HG02759 (cell line): Measurements from ENCODE around the gene FPGS.

ENCODE experiments used
- ATAC-seq: cut with Tn5 transposase; IDR thresholded peaks from one replicate; pipeline ENCODE4 v1.9.1; 2021; ENCODE audit warnings: mild to moderate bottlenecking, moderate library complexity; ENCODE audit not compliant: unreplicated experiment

Gene FPGS

DNA sequence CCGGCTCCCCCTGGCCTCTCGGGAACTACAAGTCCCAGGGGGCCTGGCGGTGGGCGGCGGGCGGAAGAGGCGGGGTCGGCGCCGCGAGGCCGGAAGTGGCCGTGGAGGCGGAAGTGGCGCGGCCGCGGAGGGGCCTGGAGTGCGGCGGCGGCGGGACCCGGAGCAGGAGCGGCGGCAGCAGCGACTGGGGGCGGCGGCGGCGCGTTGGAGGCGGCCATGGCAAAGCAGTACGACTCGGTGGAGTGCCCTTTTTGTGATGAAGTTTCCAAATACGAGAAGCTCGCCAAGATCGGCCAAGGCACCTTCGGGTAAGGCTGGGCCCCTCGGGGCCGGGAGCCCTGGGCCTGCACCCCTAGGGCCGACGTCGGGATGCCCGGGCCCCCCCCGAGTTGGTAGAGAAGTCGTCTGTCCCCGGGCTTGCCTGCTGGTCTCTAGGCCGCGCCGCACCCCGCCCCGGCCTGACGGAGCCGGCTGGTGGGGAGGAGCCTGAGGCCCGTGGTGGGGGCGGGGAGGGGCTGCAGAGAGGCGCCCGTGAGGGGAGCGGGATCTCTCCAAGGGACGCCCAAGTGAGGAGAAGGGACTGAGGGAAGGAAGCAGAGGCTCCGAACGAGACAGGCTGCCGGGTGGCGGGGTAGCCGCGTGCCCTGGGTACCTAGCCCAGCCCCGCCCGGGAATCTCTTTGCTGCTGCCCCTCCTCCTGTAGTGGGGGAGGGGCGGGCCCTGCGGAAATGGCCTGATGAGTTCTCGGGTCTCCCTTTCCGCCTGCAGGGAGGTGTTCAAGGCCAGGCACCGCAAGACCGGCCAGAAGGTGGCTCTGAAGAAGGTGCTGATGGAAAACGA, 16.5 kb upstream of the FPGS start, which contains the start of gene CDK9:
TSS of gene CDK9 (plus strand) at position 102 of the 840 bp plus-strand sequence. CDS start at position 217, 115 bp downstream.
- ATAC-seq = peak; percentile 67

DNA sequence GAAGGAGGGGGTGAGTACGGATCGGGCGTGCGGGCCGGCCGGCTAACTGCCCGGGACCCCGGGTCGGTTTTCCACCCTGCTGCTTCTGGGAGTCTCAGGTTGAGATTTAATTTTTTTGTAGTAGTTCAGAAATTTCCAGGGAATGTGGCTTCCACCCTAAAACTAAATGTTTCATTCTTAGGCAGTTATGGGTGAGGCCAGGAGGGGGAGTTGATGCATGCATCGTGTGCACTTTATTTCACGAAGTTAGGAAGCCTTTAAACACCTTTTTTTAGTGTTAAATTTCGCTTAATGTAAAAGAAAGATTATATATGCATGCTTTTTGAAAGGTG, 15.9 kb upstream of the FPGS start:
- no peak for ATAC-seq

DNA sequence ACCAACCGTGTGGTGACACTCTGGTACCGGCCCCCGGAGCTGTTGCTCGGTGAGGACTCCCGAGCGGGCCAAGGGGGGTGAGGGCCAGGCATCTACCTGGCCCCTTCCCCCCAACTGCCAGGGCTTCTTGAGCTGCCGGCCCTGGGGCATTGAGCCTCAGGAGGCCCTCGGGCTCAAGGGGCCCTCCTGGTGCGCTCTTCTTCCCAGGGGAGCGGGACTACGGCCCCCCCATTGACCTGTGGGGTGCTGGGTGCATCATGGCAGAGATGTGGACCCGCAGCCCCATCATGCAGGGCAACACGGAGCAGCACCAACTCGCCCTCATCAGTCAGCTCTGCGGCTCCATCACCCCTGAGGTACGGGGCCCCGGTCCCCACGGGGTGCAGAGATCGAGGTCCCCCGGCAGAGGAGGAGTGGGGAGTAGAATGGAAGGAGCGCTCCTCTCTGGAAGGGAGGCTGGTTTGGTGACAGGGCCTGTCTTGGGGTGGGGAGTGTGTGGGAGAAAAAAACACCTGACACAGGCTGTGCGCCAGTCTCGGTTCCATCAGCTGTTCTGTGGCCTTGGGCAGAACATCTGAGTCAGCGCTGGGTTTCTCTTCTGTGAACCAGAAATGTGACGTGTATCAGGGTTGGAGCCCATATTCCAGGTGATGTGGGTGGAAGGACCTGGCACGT, 14.2 kb upstream of the FPGS start:
- ATAC-seq = no peak

DNA sequence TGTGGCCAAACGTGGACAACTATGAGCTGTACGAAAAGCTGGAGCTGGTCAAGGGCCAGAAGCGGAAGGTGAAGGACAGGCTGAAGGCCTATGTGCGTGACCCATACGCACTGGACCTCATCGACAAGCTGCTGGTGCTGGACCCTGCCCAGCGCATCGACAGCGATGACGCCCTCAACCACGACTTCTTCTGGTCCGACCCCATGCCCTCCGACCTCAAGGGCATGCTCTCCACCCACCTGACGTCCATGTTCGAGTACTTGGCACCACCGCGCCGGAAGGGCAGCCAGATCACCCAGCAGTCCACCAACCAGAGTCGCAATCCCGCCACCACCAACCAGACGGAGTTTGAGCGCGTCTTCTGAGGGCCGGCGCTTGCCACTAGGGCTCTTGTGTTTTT, 13.5 kb upstream of the FPGS start:
- ATAC-seq = no peak

DNA sequence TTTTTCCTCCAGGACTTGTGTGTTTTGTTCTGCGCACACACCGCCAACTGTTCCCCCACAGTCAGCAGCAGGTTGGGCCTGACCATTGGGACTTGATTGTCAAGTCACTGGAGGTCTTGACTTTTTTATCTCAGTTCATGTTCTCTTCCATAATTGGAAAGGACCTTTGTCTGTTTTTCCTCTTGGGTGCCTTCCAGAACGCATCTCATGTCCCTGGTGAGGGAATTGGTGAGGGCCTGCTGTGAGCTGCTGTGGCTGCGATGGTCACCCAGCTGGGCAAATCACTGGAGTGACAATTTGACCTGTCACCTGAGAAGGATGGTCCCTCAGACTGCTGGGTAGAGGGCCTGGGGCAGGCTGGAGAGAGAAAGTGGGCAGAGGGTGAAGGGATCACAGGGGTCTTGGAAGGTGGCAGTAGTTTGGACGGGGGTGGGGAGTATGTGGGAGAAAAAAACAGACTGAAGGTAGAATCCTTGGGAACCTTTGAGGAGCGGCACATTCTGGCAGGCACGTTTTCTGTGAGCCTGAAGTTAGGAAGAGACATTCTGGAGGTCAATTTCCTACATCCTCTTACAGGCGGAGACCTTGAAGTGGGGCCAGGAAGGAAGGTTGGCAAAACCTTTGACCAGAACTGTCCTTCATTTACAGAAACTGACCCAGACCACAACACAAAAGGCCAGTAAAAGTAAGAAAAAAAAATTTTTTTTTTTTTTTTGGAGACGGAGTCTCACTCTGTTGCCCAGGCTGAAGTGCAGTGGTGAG, 12.4 kb upstream of the FPGS start:
- ATAC-seq = no peak

DNA sequence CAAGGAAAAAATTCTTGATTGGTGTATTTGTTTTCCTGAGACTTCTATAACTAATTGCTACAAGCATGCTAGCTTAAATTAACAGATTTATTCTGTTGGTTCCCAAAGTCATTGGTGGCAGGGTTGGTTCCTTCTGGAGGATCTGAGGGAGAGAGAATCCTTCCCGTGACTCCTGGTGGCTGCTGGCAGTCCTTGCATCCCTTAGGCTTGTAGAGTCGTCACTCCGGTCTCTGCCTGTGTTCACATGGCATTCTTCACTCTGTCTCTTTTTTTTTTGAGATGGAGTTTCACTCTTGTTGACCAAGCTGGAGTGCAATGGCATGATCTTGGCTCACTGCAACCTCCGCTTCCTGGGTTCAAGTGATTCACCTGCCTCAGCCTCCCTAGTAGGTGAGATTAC, 11.6 kb upstream of the FPGS start:
- no peak for ATAC-seq

DNA sequence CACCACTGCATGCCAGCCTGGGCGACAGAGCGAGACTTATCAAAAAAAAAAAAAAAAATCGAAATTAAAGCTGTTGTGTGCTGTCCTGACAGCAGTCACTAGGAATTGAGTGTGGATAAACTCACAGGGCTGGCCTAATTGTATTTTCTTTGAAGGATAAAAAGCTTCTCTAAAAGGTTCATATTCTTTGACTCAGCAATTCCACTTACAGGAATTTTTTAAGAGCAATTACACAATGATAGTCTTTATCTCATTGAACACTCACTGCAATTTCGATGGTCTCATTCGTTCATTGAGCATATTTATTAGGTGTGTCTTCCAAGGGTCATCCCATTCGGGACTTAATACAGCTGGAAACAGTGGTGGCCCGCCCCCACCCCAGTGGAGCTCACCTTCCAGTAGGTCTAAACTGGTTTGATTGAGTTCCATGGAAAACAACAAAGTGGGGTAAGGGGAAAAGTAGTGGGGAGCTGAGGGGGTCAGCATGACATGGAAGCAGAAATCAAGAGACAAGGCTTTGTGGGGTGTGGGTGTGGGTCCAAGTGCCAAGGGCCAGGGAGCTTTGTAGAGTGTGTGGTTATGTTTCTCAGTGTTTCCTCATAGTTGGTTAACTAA, 10.2 kb upstream of the FPGS start:
- no peak for ATAC-seq

DNA sequence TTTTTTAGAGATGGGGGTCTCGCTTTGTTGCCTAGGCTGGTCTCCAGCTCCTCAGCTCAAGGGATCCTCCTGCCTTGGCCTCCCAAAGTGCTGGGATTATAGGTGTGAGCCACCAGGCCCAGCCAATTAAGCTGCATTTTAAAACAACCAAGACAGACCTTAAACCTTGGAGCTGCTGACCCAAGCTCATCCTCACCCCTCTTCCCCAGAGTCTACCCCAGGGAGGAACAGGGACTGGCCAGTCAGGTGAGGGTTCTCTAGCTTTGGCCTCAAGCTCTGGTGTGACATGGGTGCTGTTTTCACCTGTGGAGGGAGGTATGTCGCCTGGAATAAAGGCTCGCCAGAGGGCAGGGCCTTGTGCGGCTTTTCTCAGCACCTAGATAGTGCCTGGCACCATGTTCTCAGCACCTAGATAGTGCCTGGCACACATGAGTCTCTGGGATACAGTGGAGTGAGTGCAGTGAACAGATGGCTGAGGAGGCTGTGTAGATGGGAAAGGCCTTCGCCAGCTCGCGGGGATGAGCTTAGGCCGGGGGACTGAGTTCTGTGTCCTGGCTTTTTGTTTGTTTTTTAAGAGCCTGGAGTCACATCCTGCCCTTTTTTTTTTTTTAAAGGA, 9.5 kb upstream of the FPGS start:
- no peak for ATAC-seq

DNA sequence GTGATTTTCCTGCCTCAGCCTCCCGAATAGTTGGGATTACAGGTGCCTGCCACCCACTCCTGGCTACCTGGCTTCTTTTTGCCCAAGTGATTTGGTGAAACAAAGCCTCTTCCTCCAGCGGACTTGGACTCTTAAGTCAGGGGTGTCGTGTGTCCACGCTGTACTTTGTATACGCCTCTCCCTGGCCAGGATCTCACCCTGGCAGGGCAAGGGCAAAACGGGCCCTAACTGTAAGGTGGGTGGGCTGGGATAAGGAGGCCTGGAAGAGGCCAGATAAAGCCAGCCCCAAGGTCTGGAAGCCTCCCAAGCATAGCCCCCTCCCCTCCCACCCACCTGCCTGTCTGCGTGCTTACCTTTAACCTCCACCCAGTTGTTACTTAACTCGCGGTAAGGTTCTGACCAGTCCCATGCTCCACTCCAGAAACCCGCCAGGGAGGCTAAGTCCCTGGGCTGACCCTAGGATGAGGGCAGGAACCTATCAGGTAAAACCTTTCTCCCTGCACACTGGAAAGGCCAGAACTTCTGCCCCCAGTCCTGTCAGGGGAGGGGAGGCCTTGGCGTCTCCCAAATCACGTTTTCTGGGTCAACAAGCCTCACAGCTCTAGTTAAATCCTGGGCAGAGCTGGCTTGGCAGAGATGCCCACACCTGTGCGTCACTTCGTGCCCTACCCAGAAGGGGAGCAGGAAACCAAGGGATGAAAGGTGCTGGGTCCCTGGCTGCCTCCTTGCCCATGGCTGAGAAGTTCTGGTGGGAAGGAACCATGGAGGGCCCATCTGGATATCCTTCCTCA, 8.5 kb upstream of the FPGS start:
- ATAC-seq = no peak

DNA sequence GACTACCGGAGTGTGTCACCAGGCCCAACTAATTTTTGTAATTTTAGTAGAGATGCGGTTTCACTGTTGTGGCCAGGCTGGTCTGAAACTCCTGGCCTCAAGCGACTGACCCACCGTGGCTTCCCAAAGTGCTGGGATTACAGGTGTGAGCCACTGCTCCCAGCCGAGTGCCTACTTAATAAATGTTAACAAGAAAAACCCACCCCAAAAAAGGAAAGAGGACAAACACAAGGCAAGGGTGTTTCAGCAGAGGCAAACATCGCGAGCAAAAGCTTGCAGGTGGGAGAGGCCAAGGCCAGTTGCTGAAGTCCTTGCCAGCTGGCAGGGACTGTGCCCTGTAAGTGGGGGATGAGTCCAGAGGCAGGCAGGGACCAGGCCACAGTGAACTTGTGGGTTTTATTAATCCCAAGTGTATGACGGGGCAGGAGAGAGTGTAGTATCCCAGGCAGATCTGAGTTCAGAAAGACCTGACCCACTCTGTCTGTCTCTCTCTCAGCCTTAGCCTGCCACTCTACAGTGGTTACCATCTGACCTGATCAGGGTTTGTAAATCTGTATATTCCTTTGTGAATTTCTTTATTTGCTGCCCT, 6.4 kb upstream of the FPGS start:
- no peak for ATAC-seq

DNA sequence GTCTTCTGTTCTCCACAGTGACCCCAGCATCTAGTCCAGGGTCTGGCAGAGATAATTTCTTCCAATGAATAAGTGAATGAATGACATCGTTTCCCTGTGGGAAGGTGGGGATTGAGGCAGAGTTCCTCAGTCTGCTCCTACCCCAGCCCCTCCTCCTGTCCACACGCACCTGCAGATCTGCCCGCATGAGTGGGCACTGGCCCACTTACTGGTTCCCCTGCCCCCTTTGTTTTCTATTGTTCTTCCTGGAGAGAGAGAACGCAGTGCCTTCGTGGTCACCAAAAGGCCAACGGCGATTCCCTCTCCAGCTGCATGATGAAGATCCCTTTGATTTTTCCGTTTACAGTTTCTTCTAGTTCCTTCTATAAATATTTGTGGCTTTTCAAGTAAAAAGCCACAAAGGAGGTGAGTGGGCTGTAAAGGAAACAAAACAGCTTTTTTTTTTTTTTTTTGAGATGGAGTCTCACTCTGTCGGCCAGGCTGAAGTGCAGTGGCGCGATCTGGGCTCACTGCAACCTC, 5.8 kb upstream of the FPGS start:
- no peak for ATAC-seq

DNA sequence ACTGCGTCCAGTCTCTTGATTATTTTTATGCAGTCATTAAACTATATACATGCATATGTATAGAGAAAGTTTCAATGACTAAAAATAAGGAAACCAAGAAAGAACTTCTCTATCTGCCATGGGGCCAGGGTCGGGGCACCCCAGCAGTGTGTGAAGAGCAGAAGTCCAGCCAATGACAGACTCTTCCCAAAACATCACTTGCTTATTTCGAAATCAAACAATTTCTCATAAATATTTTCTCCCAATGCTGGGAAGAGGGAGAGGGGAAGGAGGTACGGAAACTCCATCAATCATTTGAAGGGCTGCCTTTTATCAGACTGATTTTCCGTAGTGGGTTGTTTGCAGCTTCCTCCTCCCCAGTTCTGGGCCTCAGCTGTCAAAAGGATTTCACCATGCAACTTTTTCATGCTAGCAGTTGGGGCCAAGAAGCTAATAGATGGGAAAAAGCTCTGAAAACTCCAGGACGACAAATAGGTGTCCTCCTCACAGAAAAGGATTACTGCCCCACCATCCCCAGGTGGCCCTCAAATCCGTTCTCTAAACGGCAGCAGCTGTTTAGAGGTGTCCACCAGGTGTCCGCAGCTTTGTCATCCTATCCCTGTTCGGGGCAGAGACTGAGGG, 617 bp upstream of the FPGS start:
- no peak for ATAC-seq

DNA sequence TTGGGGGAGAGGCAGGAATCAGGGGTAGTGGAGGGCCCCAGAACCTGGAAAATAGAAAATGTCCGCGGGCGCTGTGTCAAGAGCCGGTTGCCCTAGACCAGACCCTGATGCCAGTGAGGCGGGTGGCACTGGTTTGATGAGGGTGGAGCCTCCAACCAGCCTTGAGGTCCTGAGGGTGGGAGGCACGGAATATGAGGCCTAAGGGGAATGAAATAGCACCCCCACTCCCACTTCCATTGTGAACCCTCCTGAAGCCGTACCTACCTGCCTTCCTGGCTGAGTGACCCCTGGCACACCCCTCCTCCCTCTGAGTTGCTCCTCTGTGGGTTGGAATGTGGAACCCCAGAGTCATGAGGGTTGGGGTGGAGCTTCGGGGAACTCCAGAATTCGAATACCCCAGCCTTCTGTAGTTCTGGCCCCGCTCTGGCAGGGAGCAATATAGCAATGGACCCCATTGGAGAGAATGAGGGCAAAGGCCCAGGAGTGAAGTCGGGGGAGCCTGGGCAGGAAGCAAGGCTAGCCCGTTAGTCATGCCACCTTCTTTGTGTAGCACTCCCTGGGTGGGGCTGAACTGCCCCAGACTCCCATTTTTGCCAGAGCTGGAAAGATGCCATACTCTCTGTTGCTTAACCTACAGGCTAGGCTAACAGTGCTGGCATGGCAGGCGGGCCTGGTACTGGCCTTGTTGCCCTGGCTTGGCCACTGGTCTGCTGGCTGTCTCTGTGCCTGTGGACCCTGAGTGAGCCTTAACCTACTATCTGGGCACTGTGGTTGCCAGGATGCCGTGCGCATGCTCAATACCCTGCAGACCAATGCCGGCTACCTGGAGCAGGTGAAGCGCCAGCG, 1.0 kb downstream of the FPGS start:
- no peak for ATAC-seq

DNA sequence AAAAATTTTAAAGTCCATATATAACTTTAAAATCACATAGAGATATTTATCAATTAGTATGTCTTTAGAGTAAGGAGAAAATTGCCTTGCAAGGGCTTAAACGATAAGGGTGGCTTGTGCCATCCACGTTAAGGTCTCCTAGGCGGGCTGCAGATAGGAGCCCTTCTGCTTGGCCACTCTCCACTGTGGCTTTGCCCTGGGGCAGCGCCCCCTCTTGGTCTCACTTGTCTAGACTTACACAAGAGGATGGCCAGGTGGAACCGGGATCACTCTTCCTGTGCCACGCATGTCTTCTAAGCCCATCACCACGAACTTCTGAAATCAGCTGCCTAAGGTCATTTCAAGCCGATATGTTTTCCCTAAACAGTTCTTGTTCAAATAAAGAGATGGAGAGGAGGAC, 2.9 kb downstream of the FPGS start:
- ATAC-seq = no peak

DNA sequence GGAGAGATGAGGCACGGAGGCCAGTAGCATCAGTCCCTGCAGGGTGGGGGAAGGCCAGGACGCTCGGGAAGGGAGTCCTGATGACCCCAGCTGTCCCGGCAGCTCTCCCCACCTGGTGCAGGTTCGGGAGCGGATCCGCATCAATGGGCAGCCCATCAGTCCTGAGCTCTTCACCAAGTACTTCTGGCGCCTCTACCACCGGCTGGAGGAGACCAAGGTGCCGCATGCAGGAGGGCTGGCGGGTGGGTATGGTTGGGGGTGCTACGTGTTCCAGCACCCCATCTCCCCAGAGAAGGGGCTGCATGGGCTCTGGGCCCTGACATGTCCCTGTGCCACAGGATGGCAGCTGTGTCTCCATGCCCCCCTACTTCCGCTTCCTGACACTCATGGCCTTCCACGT, 4.2 kb downstream of the FPGS start:
- ATAC-seq = no peak

DNA sequence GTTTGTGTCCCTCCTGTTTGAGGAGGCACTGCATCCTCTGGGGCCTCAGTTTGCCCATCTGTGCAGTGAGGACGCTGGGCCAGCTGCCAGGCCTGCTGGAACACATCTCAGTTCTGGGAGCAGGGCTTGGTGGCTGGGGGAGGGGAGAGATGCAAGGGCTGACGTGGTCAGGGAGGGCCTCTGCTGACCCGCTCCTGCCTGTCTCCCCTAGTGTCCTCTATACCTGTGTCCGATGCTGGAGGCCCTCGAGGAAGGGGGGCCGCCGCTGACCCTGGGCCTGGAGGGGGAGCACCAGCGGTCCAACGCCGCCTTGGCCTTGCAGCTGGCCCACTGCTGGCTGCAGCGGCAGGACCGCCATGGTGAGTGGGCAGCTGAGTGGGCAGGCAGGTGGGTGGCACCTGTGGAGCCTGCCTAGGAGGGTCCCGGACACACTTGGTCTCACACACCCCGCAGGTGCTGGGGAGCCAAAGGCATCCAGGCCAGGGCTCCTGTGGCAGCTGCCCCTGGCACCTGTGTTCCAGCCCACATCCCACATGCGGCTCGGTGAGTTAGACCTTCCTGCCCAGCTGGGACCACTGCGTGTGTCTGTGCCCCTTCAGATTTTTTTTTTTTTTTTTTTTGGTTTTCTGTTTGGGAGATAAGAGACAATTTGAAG, 5.8 kb downstream of the FPGS start:
- ATAC-seq = no peak

DNA sequence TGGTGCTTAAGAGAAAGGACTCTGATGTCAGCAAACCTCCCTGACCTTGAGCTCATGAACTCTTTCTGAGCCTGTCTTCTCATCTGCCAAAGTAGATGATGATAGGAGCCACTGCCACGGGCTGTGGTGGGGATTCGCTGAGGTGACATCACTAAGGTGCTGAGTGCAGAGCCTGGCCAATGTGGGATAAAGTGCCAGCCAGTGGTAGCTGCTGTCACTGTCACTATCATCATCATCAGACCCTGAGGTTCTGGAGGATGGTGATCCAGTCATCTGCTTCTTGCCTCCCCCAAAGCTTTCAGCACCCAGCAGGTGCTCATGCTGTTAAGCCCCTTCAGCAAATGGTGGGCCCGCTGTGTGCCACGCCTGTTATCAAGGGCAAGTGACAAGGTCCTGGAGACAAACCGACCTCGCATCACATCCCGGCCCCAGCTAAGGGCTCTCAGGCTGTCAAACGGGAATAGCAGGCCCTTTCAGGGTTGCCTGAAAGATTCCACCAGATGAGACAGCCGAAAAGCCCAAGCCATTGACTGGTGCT, 6.4 kb downstream of the FPGS start:
- ATAC-seq = no peak
